ENCODE data around the gene ALMS1.
"Not testable (repeated sequence)": the region's sequence is repeated elsewhere in the genome, so short reads cannot be mapped to it uniquely, and the experiment has no call there.

Gene ALMS1

DNA sequence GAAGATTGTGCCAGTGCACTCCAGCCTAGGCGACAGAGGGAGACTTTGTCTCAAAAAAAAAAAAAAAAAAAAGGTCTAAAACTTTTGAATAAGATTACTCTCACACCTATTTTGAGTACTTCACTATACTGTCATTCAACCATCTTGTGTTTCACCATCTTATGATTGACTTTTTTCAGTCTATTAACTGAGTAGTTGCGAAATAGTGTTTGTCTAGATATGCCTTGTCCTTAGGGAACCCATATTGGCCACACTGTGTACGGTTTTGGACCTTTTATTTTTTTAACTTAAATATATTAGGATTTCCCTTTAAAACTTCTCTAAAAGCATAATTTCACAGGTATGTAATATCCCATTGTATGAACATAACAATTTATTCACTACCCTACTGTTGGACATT is 72.3 kb downstream of the ALMS1 start:
- TF ChIP-seq, protein P1, sequence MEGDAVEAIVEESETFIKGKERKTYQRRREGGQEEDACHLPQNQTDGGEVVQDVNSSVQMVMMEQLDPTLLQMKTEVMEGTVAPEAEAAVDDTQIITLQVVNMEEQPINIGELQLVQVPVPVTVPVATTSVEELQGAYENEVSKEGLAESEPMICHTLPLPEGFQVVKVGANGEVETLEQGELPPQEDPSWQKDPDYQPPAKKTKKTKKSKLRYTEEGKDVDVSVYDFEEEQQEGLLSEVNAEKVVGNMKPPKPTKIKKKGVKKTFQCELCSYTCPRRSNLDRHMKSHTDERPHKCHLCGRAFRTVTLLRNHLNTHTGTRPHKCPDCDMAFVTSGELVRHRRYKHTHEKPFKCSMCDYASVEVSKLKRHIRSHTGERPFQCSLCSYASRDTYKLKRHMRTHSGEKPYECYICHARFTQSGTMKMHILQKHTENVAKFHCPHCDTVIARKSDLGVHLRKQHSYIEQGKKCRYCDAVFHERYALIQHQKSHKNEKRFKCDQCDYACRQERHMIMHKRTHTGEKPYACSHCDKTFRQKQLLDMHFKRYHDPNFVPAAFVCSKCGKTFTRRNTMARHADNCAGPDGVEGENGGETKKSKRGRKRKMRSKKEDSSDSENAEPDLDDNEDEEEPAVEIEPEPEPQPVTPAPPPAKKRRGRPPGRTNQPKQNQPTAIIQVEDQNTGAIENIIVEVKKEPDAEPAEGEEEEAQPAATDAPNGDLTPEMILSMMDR (IDR thresholded peaks at IDR 0.05; ENCODE audit: insufficient read depth, missing control alignments) = no peak
- FAIRE-seq (no peak), DNase-seq (ENCODE audit: insufficient read length, low spot score) (no peak)

DNA sequence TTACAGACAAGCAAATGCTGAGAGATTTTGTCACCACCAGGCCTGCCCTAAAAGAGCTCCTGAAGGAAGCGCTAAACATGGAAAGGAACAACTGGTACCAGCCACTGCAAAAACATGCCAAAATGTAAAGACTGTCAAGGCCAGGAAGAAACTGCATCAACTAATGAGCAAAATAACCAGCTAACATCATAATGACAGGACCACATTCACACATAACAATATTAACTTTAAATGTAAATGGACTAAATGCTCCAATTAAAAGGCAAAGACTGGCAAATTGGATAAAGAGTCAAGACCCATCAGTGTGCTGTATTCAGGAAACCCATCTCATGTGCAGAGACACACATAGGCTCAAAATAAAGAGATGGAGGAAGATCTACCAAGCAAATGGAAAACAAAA is 76.8 kb downstream of the ALMS1 start:
- not testable (repeated sequence) for FAIRE-seq; DNase-seq (ENCODE audit: insufficient read length, low spot score)

DNA sequence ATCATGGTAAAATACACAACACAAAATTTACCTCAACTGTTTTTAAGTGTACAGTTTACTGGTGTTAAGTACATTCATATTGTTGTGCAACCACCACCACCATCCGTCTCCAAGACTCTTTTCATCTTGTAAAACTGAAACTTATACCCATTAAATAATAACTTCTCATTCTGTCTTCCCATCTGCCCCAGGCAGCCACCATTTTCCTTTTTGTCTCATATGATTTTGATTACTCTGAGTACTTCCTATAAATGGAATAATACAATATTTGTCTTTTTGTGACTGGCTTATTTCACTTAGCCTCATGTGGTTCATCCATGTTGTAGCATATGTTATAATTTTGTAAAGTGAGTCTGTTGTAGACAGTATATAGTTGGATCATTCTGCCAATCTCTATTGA is 82.7 kb downstream of the ALMS1 start:
- DNase-seq (ENCODE audit: insufficient read length, low spot score) = no peak
- TF ChIP-seq, protein P1 (IDR thresholded peaks at IDR 0.05; ENCODE audit: insufficient read depth, missing control alignments) = no peak
- no peak for FAIRE-seq

DNA sequence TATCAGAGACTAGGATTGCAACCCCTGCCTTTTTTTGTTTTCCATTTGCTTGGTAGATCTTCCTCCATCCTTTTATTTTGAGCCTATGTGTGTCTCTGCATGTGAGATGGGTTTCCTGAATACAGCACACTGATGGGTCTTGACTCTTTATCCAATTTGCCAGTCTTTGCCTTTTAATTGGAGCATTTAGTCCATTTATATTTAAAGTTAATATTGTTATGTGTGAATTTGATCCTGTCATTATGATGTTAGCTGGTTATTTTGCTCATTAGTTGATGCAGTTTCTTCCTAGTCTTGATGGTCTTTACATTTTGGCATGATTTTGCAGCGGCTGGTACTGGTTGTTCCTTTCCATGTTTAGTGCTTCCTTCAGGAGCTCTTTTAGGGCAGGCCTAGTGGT is 98.2 kb downstream of the ALMS1 start:
- DNase-seq (ENCODE audit: insufficient read length, low spot score); FAIRE-seq: not testable (repeated sequence)

DNA sequence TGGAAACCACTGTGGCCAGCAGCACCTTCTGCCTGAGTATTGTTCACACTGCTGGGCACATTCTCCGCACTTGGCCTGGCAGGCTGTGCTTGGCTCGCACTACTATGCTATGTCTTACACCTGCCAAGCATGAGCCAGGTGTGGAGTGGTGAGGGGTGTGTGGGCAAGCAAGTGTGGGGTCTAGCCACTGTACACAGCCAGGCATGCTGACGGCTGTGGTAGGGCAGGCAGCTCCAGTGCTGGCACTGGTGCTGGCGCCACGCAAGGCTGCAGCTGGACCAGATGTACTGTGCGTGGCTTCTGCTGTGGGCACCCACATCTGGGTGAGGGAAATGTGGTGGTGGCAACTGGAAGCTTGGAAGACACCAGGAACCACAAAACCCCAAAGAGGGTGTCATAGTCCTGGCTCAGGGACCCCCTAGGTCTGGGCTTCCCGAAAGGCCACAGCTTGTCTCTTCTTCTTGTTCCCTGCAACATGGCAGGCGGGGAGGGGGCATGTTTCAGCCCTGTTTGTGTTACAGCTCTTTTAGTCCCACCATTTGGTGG is 101.5 kb downstream of the ALMS1 start:
- TF ChIP-seq, protein P1 (IDR thresholded peaks at IDR 0.05; ENCODE audit: insufficient read depth, missing control alignments) = no peak
- DNase-seq (ENCODE audit: insufficient read length, low spot score) (no peak), FAIRE-seq (no peak)

DNA sequence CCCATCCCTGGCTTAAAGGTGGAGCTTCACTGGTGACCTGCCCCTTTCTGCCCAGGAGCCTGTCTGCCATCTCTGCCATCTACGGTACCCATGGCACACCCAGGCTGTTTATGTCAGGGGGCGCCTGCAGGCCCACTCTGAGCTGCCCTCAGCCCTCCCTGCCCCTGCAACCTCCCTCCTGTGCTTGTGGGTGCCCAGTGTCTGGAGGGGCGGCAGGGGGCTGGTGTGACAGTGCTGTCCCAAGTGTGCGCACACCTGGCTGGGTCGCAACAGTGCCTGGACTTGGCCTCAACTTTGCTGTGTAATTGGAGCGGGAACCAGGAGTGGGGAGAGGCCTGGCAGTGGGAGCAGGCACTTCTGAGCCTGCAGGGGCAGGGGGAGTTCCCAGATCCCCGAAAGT is 102.4 kb downstream of the ALMS1 start:
- DNase-seq (ENCODE audit: insufficient read length, low spot score) = no peak
- FAIRE-seq = no peak
- TF ChIP-seq, protein P1 (IDR thresholded peaks at IDR 0.05; ENCODE audit: insufficient read depth, missing control alignments) = no peak

DNA sequence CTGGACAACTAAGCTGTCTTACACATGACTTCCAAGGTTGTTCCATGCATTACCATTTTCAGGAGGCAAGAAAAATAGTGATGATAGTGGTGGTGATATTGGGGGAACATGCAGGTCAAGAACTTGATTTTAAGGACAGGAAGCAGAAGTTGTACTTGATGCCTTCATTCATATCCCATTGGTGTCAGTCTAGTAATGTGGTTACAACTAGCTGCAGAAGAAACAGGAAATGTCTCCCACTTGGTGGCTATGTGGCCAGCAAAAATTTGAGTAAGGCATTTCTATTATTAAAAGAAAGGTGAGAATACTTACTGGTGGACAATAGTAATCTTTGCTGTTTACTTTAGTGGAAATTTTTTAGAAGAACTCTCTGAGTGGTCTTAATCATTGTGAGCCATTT is 103.4 kb downstream of the ALMS1 start:
- no peak for FAIRE-seq
- no peak for DNase-seq (ENCODE audit: insufficient read length, low spot score)
- TF ChIP-seq, protein P1 (IDR thresholded peaks at IDR 0.05; ENCODE audit: insufficient read depth, missing control alignments) = no peak

DNA sequence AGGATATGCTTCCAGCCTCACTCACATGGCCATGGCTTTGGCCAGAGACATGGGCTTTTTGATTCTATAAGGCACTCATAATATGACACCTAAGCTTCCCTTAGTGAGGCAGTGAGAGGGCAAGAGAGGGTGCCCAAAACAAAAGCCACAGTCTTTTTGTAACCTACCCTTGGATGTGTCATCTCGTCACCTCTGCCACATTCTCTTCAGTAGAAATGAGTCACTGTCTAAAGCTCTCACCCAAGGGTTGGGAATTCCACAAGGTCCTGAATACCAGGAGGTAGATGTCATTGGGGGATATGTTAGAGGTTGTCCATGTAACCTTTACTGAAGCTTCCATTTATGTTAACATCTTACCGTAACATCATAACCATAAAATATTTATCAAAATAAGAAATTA is 108.4 kb downstream of the ALMS1 start:
- TF ChIP-seq, protein P1 (IDR thresholded peaks at IDR 0.05; ENCODE audit: insufficient read depth, missing control alignments) = no peak
- DNase-seq (ENCODE audit: insufficient read length, low spot score) (no peak), FAIRE-seq (no peak)
